Ramos (cell line): ENCODE results near the gene ADGRE1.

Source experiments
- in situ Hi-C: fragments of 300-500 bp; cut with MboI; formaldehyde crosslinking; loops from one replicate; pipeline ENCODE4 v1.14.3; 2022; ENCODE audit warnings: low sequenced_read_pairs; ENCODE audit not compliant: unreplicated experiment

The ADGRE1 gene

GRCh38 chr19:6945733-6946132 lies 58.4 kb downstream of the ADGRE1 start:
- in situ Hi-C loops = no loop called here

- in situ Hi-C loops = no loop called here
Observed at GRCh38 chr19:6947745-6948144, 60.4 kb downstream of the ADGRE1 start.

GRCh38 chr19:6948884-6949283 lies 61.5 kb downstream of the ADGRE1 start:
- in situ Hi-C loops = no loop called here

DNA sequence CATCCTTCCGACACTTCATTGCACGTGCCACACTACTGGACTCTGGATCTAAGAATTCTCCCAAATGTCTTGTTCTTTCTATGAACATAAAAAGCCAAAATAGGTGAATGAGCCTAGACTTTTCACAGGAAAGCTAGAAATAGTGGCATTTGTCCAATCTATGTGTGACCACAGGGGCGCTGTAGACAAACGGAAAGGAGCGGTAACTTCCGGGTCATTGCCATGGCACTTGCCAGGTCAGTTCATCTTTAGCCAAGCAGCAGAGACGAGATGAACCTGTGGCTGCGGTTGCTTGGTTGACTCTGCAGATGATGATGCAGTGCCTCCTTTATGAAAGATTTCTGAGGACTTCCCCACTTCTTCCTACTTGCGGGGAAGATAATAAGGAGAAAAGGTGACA lies 65.6 kb downstream of the ADGRE1 start:
- in situ Hi-C loops = no loop called here

DNA sequence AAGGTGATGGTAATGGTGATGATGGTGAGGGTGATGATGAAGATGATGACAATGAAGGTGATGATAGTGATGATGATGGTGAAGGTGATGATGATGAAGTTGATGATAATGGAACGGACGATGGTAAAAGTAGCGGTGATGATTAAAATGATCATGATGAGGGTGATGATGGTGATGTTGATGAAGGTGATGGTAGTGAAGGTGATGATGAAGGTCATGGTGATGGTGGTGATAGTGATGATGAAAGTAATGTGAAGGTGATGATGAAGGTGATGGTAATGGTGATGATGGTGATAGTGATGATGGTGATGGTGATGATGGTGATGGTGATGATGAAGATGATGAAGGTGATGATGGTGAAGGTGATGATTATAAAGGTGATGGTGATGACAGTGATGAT lies 67.7 kb downstream of the ADGRE1 start:
- in situ Hi-C loops = no loop called here

GRCh38 chr19:6956573-6956972 lies 69.2 kb downstream of the ADGRE1 start:
- in situ Hi-C loops = no loop called here

- in situ Hi-C loops = no loop called here
Observed at GRCh38 chr19:6958791-6959190, 71.4 kb downstream of the ADGRE1 start.

DNA sequence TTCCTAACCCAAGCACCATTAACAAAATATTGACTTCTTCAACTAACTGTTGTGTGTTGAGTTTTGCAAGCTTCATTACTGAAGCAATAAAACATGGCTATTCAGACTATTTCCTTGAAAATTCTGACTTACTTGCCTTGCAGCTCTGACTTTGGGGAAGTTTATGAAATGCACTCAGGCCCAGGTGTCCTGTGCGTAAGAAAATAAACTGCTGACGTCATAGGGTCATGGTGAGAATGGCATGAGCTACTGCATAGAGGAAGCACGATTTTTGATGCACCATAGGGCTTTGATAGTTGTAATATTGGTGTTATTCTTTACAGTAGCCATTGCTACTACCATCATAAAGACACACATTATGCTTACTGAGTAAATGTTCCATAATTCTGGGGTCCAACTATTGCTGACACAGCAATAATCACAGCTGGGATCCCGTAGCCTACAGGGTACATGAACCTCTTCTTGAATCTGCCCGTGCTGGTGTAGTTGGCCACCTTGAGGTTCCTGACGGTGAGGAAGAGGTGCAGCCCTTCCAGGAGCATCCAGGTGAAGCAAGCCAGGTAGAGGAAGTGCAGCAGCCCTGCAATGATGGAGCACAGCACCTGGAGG lies 76.0 kb downstream of the ADGRE1 start:
- in situ Hi-C loops = no loop called here

DNA sequence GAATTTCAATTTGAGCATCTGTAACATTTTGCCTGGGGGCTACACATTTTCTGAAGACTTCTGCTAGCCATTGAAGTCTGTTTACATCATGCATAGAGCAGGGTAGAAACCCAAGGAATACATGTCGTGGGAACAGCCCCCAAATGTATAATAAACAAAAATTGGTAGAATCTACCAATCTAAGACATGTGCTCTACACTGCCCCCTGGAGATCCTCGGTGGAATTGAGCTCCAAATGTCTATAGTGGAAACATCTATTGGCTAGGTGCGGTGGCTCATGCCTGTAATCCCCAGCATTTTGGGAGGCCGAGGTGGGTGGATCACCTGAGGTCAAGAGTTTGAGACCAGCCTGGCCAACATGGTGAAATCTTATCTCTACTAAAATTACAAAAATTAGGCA lies 76.6 kb downstream of the ADGRE1 start:
- in situ Hi-C loops = no loop called here

- in situ Hi-C loops = no loop called here
Observed at GRCh38 chr19:6967967-6968366, 80.6 kb downstream of the ADGRE1 start.

DNA sequence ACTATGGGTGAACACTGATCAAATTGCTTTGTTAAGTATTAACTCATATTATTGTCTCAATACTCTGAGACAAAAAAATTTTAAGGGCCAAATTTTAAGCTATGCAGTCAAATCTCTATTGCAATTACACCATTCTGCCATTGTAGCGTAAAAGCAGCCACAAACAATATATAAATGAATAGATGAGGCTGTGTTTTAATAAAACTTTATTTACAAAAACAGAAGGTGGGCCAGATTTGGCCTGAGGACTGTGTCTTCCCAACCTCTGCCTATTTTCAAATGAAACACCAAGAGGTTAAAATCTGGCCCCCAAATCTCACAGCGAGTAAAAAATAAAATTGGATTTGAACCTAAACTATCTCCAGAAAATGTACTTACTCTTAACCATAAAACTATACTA lies 82.1 kb downstream of the ADGRE1 start:
- in situ Hi-C loops = no loop called here

- in situ Hi-C loops = no loop called here
Observed at GRCh38 chr19:6970021-6970420, 82.6 kb downstream of the ADGRE1 start.

GRCh38 chr19:6970443-6970842 lies 83.1 kb downstream of the ADGRE1 start:
- in situ Hi-C loops = no loop called here

- in situ Hi-C loops = no loop called here
Observed at GRCh38 chr19:6971366-6971765, 84.0 kb downstream of the ADGRE1 start.

DNA sequence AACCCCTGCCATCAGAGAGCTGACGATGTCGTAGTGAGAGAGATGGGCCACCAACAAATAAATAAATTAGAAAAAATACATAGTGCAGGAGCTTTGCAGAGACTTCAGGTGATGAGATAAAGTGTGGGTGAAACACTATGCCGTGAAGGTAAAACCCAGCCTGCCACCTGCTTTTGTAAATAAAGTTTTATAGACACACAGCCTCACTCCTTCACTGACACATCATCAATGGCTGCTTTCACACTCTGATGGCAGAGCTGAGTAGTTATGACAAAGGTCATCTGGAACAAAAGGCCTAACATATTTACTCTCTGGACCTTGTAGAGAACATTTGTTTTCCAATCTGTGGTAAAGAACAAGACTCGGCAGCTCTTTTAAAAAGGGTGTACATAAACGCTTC lies 88.8 kb downstream of the ADGRE1 start:
- in situ Hi-C loops = no loop called here

DNA sequence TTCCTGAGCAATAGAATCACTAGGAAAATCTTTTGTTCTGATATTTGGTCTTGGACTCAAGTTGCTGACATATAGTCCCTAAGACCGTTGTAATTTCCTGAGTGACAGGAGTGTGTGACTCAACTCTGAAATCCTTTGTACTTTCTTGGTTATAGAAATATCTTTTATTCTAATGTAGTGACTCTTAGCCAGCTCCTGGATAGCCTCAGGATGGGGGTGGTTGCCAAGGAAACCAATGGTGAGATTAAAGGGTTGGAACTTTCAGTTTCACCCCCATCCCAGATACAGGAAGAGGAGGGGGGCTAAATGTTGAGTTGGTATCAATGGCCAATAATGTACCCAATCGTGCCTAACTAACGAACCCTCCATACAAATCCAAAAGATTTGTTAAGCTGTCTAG lies 92.0 kb downstream of the ADGRE1 start:
- in situ Hi-C loops = no loop called here

DNA sequence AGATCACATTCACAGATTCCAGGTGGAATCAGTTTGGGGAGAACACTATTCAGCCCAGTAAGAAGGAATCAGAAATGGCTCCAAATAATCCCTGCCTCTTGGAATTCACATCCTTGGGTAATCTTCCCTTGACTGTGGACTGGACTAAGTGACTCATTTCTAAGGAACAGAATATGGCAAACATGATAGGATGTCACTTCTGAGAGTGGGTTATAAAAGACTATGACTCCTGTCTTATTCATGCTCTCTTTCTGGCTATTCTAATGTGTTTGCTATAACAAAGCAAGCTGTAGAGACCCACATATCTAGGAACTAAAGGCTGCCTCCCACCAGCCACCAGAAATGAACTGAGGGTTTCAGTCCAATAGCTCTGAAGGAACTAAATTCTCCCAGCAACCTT lies 96.1 kb downstream of the ADGRE1 start:
- in situ Hi-C loops = no loop called here

- in situ Hi-C loops = no loop called here
Observed at GRCh38 chr19:6987850-6988249, 100.5 kb downstream of the ADGRE1 start.

- in situ Hi-C loops = no loop called here
Observed at GRCh38 chr19:6988257-6988656, 100.9 kb downstream of the ADGRE1 start.
